Measurements from ENCODE around the gene SF3B3.

DNA sequence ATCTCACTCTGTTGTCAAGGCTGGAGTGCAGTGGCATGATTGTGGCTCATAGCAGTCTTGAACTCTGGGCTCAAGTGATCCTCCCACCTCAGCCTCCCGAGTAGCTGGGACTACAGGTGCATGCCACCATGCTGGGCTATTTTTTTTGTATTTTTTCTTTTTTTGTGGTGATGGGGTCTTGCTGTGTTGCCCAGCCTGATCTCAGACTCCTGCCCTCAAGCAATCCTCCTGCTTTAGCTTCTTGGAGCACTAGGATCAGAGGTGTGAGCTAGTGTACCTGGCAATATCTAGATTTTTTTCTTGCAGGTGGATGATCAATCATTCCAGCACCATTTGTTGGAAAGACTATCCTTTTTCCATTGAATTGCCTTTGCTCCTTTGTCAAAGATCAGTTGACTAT lies 69.9 kb downstream of the SF3B3 start:
- TF ChIP-seq, protein P1, sequence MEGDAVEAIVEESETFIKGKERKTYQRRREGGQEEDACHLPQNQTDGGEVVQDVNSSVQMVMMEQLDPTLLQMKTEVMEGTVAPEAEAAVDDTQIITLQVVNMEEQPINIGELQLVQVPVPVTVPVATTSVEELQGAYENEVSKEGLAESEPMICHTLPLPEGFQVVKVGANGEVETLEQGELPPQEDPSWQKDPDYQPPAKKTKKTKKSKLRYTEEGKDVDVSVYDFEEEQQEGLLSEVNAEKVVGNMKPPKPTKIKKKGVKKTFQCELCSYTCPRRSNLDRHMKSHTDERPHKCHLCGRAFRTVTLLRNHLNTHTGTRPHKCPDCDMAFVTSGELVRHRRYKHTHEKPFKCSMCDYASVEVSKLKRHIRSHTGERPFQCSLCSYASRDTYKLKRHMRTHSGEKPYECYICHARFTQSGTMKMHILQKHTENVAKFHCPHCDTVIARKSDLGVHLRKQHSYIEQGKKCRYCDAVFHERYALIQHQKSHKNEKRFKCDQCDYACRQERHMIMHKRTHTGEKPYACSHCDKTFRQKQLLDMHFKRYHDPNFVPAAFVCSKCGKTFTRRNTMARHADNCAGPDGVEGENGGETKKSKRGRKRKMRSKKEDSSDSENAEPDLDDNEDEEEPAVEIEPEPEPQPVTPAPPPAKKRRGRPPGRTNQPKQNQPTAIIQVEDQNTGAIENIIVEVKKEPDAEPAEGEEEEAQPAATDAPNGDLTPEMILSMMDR (IDR thresholded peaks at IDR 0.05), result no peak
- no peak for TF ChIP-seq EP300 (IDR thresholded peaks at IDR 0.05)
